ENCODE data around the gene GFAP. TPM values are rescaled to one million over a fixed set of nuclear protein-coding genes. Genes with fewer than 3 reads are reported as not detected.

GFAP gene
- polyA plus RNA-seq, 1 of the 3 experiments (the other 2 are of a cell fraction): 0.48 TPM

DNA sequence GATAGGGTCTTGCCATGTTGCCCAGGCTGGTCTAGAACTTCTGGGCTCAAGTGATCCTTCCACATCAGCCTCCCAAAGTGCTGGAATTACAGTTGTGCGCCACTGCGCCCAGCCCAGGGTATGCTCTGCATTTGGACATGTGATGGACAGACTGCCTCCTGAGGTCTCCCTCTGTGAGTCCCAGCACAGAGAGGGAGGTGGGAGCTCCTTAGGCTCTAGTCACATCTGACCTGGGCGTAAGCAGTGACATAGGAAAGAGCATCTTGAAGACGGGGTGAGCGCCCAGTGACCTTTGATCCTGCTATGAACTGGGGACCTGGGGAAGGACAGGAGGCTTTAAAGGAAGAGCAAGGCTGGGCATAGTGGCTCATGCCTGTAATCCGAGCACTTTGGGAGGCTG lies 2.2 kb upstream of the GFAP start:
- 94% methylated on average over 5 of the region's 6 CpGs for WGBS (ENCODE audit: low lambda C conversion rate)
- Histone ChIP-seq H3K4me3 (ENCODE audit: low read depth in 2 of 2, low read length in 1 of 2) (no peak overlapping the region), H3K4me1 (ENCODE audit: control insufficient read depth in 1 of 2, insufficient read depth in 2 of 2, low read depth in 1 of 2, low read length in 1 of 2) (peaks cover 18 to 23% of the 10 kb centered on the region in 2 experiments; a peak in 3 of 4 replicates), H3K27me3 (ENCODE audit: insufficient read depth) (no peaks in the 10 kb centered on the region), H3K9me3 (no peaks in the 10 kb centered on the region), H3K4me2 (peak overlapping the region; percentile 58; the same call in 1 of the 2 replicates), H3K79me2 (ENCODE audit: insufficient read depth) (no peaks in the 10 kb centered on the region), H3F3A (replicated peaks; ENCODE audit: insufficient read depth) (peaks cover 12% of the 10 kb centered on the region), H4K20me1 (ENCODE audit: insufficient read depth) (no peaks in the 10 kb centered on the region), H3K27ac (ENCODE audit: low read depth in 2 of 2, low read length in 1 of 2) (peak overlapping the region in 1 of 2 experiments; percentile 78; a peak in 2 of 4 replicates), H3K36me3 (replicated peaks in 1 of 2; ENCODE audit: control insufficient read depth in 1 of 2, insufficient read depth in 2 of 2, low read length in 1 of 2) (no peaks in the 10 kb centered on the region), H2AFZ (ENCODE audit: low read depth) (no peak overlapping the region), H3K9me2 (no peaks in the 10 kb centered on the region), H3K9ac (no peak overlapping the region)
- CTCF ChIA-PET: interaction anchor here (0.7 to 17.2 kb wide), 10 partner anchors 13 to 218 kb away, joined by 3 to 433 read pairs (median 6); partner anchors contain the start of genes ACBD4 and PLCD3
- POLR2A ChIA-PET: interaction anchor here (1.3 kb wide), 1 partner anchor 104 kb away, joined by 4 read pairs; no protein-coding TSS in a partner anchor
- TF ChIP-seq FOXJ3 (CRISPR knock-in tag; IDR thresholded peaks at IDR 0.05) (no peak), TAF1 (IDR thresholded peaks at IDR 0.05; ENCODE audit: borderline replicate concordance, low read depth, low read length) (no peak), NFIC (IDR thresholded peaks at IDR 0.05; ENCODE audit: borderline replicate concordance) (no peak), RFX5 (IDR thresholded peaks at IDR 0.05; ENCODE audit: low read length) (no peak), RXRA (IDR thresholded peaks at IDR 0.05; ENCODE audit: borderline replicate concordance, low read depth) (no peak), GABPA (IDR thresholded peaks at IDR 0.05; ENCODE audit: low read depth) (no peak), NRF1 (IDR thresholded peaks at IDR 0.05; ENCODE audit: low read depth, low read length) (no peak)
- TF ChIP-seq, protein P1, sequence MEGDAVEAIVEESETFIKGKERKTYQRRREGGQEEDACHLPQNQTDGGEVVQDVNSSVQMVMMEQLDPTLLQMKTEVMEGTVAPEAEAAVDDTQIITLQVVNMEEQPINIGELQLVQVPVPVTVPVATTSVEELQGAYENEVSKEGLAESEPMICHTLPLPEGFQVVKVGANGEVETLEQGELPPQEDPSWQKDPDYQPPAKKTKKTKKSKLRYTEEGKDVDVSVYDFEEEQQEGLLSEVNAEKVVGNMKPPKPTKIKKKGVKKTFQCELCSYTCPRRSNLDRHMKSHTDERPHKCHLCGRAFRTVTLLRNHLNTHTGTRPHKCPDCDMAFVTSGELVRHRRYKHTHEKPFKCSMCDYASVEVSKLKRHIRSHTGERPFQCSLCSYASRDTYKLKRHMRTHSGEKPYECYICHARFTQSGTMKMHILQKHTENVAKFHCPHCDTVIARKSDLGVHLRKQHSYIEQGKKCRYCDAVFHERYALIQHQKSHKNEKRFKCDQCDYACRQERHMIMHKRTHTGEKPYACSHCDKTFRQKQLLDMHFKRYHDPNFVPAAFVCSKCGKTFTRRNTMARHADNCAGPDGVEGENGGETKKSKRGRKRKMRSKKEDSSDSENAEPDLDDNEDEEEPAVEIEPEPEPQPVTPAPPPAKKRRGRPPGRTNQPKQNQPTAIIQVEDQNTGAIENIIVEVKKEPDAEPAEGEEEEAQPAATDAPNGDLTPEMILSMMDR (IDR thresholded peaks at IDR 0.05): no peak
- TF ChIP-seq, protein P2, sequence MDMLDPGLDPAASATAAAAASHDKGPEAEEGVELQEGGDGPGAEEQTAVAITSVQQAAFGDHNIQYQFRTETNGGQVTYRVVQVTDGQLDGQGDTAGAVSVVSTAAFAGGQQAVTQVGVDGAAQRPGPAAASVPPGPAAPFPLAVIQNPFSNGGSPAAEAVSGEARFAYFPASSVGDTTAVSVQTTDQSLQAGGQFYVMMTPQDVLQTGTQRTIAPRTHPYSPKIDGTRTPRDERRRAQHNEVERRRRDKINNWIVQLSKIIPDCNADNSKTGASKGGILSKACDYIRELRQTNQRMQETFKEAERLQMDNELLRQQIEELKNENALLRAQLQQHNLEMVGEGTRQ (IDR thresholded peaks at IDR 0.05; ENCODE audit: borderline replicate concordance, low read depth, low read length): no peak
- TF ChIP-seq, protein P3, sequence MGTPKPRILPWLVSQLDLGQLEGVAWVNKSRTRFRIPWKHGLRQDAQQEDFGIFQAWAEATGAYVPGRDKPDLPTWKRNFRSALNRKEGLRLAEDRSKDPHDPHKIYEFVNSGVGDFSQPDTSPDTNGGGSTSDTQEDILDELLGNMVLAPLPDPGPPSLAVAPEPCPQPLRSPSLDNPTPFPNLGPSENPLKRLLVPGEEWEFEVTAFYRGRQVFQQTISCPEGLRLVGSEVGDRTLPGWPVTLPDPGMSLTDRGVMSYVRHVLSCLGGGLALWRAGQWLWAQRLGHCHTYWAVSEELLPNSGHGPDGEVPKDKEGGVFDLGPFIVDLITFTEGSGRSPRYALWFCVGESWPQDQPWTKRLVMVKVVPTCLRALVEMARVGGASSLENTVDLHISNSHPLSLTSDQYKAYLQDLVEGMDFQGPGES (IDR thresholded peaks at IDR 0.05; ENCODE audit: low read depth, low read length): no peak
- DNase-seq: no peak

DNA sequence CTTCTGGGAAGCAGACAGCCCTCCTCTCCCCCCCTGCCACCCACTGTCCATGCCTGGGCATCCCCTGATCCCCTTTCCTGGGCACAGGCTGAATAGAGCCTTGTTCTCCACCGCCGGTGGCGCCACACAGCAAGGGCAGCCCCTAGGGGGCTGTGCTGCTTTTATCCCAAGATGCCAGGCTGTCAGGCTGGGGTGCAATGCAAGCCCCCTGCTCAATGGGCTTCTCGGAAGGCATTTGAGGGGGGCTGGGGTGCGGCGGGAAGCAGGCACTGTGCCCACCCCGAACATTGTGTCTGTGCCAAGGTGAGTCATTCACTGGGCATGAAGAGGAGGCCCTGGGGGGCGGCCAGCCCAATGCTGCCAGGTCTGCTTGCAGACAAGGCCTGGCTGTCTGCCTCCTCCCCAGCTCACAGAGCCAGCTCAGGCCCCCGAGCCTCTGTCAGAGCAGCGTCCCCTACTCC lies 1.5 kb upstream of the GFAP start:
- peak; percentile 45 for DNase-seq
- Histone ChIP-seq H4K20me1 (ENCODE audit: insufficient read depth) (no peaks in the 10 kb centered on the region), H3K9me2 (no peaks in the 10 kb centered on the region), H2AFZ (ENCODE audit: low read depth) (peak overlapping the region; percentile 82; the same call in 1 of the 2 replicates), H3K4me2 (peak overlapping the region; percentile 58; the same call in 1 of the 2 replicates), H3K9me3 (no peaks in the 10 kb centered on the region), H3K27me3 (ENCODE audit: insufficient read depth) (no peaks in the 10 kb centered on the region), H3K4me1 (ENCODE audit: control insufficient read depth in 1 of 2, insufficient read depth in 2 of 2, low read depth in 1 of 2, low read length in 1 of 2) (peaks cover 18 to 19% of the 10 kb centered on the region in 2 experiments; a peak in 3 of 4 replicates), H3F3A (replicated peaks; ENCODE audit: insufficient read depth) (peaks cover 12% of the 10 kb centered on the region), H3K27ac (ENCODE audit: low read depth in 2 of 2, low read length in 1 of 2) (peak overlapping the region in 1 of 2 experiments; percentile 78; a peak in 2 of 4 replicates), H3K36me3 (replicated peaks in 1 of 2; ENCODE audit: control insufficient read depth in 1 of 2, insufficient read depth in 2 of 2, low read length in 1 of 2) (no peaks in the 10 kb centered on the region), H3K4me3 (ENCODE audit: low read depth in 2 of 2, low read length in 1 of 2) (no peak overlapping the region), H3K79me2 (ENCODE audit: insufficient read depth) (no peaks in the 10 kb centered on the region), H3K9ac (peak overlapping the region; percentile 62)
- CTCF ChIA-PET: interaction anchor here (1.3 to 17.2 kb wide), 6 partner anchors 12 to 218 kb away, joined by 4 to 433 read pairs (median 8); partner anchors contain the start of genes ACBD4 and PLCD3
- POLR2A ChIA-PET: no interaction called here
- whole genome bisulfite sequencing (ENCODE audit: low lambda C conversion rate): 11% methylated on average over 3 of the region's 10 CpGs
- no peak for TF ChIP-seq NRF1 (IDR thresholded peaks at IDR 0.05; ENCODE audit: low read depth, low read length)
- no peak for TF ChIP-seq ELF1 (IDR thresholded peaks at IDR 0.05)
- no peak for TF ChIP-seq TAF1 (IDR thresholded peaks at IDR 0.05; ENCODE audit: borderline replicate concordance, low read depth, low read length)
- peak in 1 of 2 experiments; percentile 80; a peak in 1 of 4 replicates for TF ChIP-seq EP300 (IDR thresholded peaks at IDR 0.05; ENCODE audit: borderline replicate concordance in 1 of 2, low read depth in 1 of 2, low read length in 1 of 2)
- peak; percentile 70; the same call in 1 of the 2 replicates for TF ChIP-seq TCF12 (IDR thresholded peaks at IDR 0.05)
- TF ChIP-seq GABPA (IDR thresholded peaks at IDR 0.05; ENCODE audit: low read depth): no peak
- no peak for TF ChIP-seq SIN3A (IDR thresholded peaks at IDR 0.05; ENCODE audit: borderline replicate concordance, low read depth, low read length)
- TF ChIP-seq, protein P4, sequence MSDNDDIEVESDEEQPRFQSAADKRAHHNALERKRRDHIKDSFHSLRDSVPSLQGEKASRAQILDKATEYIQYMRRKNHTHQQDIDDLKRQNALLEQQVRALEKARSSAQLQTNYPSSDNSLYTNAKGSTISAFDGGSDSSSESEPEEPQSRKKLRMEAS (IDR thresholded peaks at IDR 0.05; ENCODE audit: low read depth): 0 out of 2 replicates have a peak, but pooled peaks have one; percentile 27
- TF ChIP-seq, protein P5, sequence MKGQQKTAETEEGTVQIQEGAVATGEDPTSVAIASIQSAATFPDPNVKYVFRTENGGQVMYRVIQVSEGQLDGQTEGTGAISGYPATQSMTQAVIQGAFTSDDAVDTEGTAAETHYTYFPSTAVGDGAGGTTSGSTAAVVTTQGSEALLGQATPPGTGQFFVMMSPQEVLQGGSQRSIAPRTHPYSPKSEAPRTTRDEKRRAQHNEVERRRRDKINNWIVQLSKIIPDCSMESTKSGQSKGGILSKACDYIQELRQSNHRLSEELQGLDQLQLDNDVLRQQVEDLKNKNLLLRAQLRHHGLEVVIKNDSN (IDR thresholded peaks at IDR 0.05; ENCODE audit: borderline replicate concordance, low read depth): no peak
- TF ChIP-seq, protein P6, sequence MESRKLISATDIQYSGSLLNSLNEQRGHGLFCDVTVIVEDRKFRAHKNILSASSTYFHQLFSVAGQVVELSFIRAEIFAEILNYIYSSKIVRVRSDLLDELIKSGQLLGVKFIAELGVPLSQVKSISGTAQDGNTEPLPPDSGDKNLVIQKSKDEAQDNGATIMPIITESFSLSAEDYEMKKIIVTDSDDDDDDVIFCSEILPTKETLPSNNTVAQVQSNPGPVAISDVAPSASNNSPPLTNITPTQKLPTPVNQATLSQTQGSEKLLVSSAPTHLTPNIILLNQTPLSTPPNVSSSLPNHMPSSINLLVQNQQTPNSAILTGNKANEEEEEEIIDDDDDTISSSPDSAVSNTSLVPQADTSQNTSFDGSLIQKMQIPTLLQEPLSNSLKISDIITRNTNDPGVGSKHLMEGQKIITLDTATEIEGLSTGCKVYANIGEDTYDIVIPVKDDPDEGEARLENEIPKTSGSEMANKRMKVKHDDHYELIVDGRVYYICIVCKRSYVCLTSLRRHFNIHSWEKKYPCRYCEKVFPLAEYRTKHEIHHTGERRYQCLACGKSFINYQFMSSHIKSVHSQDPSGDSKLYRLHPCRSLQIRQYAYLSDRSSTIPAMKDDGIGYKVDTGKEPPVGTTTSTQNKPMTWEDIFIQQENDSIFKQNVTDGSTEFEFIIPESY (IDR thresholded peaks at IDR 0.05; ENCODE audit: borderline replicate concordance, low read depth): peak; percentile 37; the same call in 1 of the 2 replicates
- TF ChIP-seq SMC3 (IDR thresholded peaks at IDR 0.05; ENCODE audit: low read depth, low read length): no peak

Data from SK-N-SH (cell line).